Brain microvascular endothelial cell (primary cell): ENCODE data around the gene TMEM178A.

Experiments used
- DNase-seq: peaks from one replicate; pipeline ENCODE4 v3.0.0-alpha.2; 2020
- H3K27ac ChIP-seq: fragments of 250-450 bp; sonication (Bioruptor Pico); 2 replicates; pipeline ENCODE4 v1.5.1; 2020; ENCODE audit warnings: mild to moderate bottlenecking, moderate library complexity
- H3K27me3 ChIP-seq: fragments of 250-450 bp; sonication (Bioruptor Pico); replicated peaks from 2 replicates; pipeline ENCODE4 v1.5.1; 2020; ENCODE audit warnings: mild to moderate bottlenecking
- H3K36me3 ChIP-seq: fragments of 250-450 bp; sonication (Bioruptor Pico); replicated peaks from 2 replicates; pipeline ENCODE4 v1.5.1; 2020; ENCODE audit warnings: mild to moderate bottlenecking
- H3K4me3 ChIP-seq: 2 replicates; pipeline ENCODE4 v1.5.1; 2011; ENCODE audit warnings: low read depth, mild to moderate bottlenecking, control low read depth, low read length, moderate library complexity
- CTCF ChIP-seq: IDR thresholded peaks from 2 replicates; pipeline ENCODE4 v1.5.1; 2011; ENCODE audit warnings: low read depth, mild to moderate bottlenecking, moderate library complexity, low read length, control low read depth, inconsistent platforms; ENCODE audit errors: missing control alignments
- in situ Hi-C: cut with HindIII; loops from 2 replicates; pipeline ENCODE4 v1.10.0; 2017; ENCODE audit warnings: low sequenced_read_pairs, low pct_ligation_motif_present

The TMEM178A gene

GRCh38 chr2:39665811-39666490 lies at the start of gene TMEM178A:
TMEM178A (plus strand) TSS chr2:39665917; CDS start chr2:39665975, 58 bp downstream.
- no peak for DNase-seq
- no peak within 1 kb of the TSS for H3K27ac ChIP-seq
- TF ChIP-seq CTCF, result no peak
- H3K27me3 ChIP-seq, result peaks cover 19% of the 10 kb centered on the region
- no peaks in the 10 kb centered on the region for H3K36me3 ChIP-seq
- in situ Hi-C loops, result no loop called here
- H3K4me3 ChIP-seq, result peak within 1 kb of the TSS; percentile 35

- no peaks in the 10 kb centered on the region for H3K27me3 ChIP-seq
- no peak for TF ChIP-seq CTCF
Measured at GRCh38 chr2:39618236-39618635, 47.5 kb upstream of the TMEM178A start.

GRCh38 chr2:39618736-39619135 lies 47.0 kb upstream of the TMEM178A start:
- in situ Hi-C loops, result no loop called here
- DNase-seq, result no peak
- Histone ChIP-seq H3K27ac (no peak overlapping the region), H3K4me3 (no peak overlapping the region), H3K27me3 (no peaks in the 10 kb centered on the region), H3K36me3 (no peaks in the 10 kb centered on the region)
- TF ChIP-seq CTCF, result no peak

More at GRCh38 chr2:39618236-39618635, 47.5 kb upstream of the TMEM178A start:
- DNase-seq, result no peak
- no peak overlapping the region for H3K27ac ChIP-seq
- H3K4me3 ChIP-seq, result no peak overlapping the region
- in situ Hi-C loops, result no loop called here
- H3K36me3 ChIP-seq, result no peaks in the 10 kb centered on the region

DNA sequence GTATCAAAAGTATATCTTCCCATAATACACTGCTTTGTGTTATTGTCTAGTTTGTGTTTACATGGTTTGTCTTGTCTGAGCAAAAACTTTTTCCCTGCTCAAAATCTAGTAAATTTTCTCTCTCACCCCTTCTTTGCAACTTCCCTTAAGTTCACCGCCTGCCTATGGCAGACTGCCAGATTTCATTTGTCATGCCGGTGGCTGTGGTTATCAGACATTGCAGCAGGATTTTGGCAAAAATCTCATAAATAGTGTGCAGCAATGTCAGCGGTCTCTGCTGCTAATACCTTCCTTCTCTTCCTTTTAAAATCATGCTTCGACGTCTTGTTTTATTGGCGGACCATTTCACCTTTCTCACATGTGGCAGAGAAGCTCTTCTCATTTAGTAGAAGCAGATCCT lies 45.6 kb upstream of the TMEM178A start:
- no peak overlapping the region for H3K27ac ChIP-seq
- no peak for TF ChIP-seq CTCF
- no peaks in the 10 kb centered on the region for H3K27me3 ChIP-seq
- H3K4me3 ChIP-seq, result no peak overlapping the region
- no peaks in the 10 kb centered on the region for H3K36me3 ChIP-seq
- peak; percentile 88 for DNase-seq
- in situ Hi-C loops, result no loop called here

GRCh38 chr2:39621596-39621995 lies 44.1 kb upstream of the TMEM178A start:
- Histone ChIP-seq H3K27ac (no peak overlapping the region), H3K36me3 (no peaks in the 10 kb centered on the region), H3K4me3 (no peak overlapping the region), H3K27me3 (no peaks in the 10 kb centered on the region)
- TF ChIP-seq CTCF, result no peak
- no peak for DNase-seq
- in situ Hi-C loops, result no loop called here

- H3K4me3 ChIP-seq, result no peak overlapping the region
- H3K27me3 ChIP-seq, result no peaks in the 10 kb centered on the region
- in situ Hi-C loops, result no loop called here
- no peaks in the 10 kb centered on the region for H3K36me3 ChIP-seq
- TF ChIP-seq CTCF, result no peak
- H3K27ac ChIP-seq, result no peak overlapping the region
- DNase-seq, result no peak
Measured at GRCh38 chr2:39622860-39623259, 42.9 kb upstream of the TMEM178A start.
